ENCODE data around the gene CKB.
"Not testable (repeated sequence)": the region's sequence is repeated elsewhere in the genome, so short reads cannot be mapped to it uniquely, and the experiment has no call there.

Gene CKB

GRCh38 chr14:103526247-103526913, 3.8 kb upstream of the CKB start:
- no peak for DNase-seq (ENCODE audit: low spot score)

GRCh38 chr14:103525430-103526246, 3.0 kb upstream of the CKB start:
- DNase-seq (ENCODE audit: low spot score), result not testable (repeated sequence)

GRCh38 chr14:103524002-103524935, 1.6 kb upstream of the CKB start:
- DNase-seq (ENCODE audit: low spot score), result no peak

- DNase-seq (ENCODE audit: low spot score), result no peak
These were observed 935 bp upstream of the CKB start for GRCh38 chr14:103523575-103523954.

- DNase-seq (ENCODE audit: low spot score), result no peak
These were observed 573 bp downstream of the CKB start for GRCh38 chr14:103521951-103522563.

- peak; percentile 28 for DNase-seq (ENCODE audit: low spot score)
These were observed 1.1 kb downstream of the CKB start for GRCh38 chr14:103521438-103521950.

- DNase-seq (ENCODE audit: low spot score), result peak; percentile 84
These were observed 1.8 kb downstream of the CKB start for GRCh38 chr14:103520657-103521437.

- DNase-seq (ENCODE audit: low spot score), result no peak
These were observed 2.4 kb downstream of the CKB start for GRCh38 chr14:103520269-103520656.

GRCh38 chr14:103519837-103520212, 2.8 kb downstream of the CKB start:
- DNase-seq (ENCODE audit: low spot score), result no peak

GRCh38 chr14:103519043-103519836, 3.4 kb downstream of the CKB start:
- DNase-seq (ENCODE audit: low spot score), result no peak

- peak; percentile 50 for DNase-seq (ENCODE audit: low spot score)
These were observed 4.1 kb downstream of the CKB start for GRCh38 chr14:103518422-103519042.

- DNase-seq (ENCODE audit: low spot score), result no peak
These were observed 4.8 kb downstream of the CKB start for GRCh38 chr14:103517721-103518421.

GRCh38 chr14:103517174-103517566, 5.5 kb downstream of the CKB start:
- DNase-seq (ENCODE audit: low spot score), result no peak

- DNase-seq (ENCODE audit: low spot score), result no peak
These were observed 6.0 kb downstream of the CKB start for GRCh38 chr14:103516426-103517173.

- DNase-seq (ENCODE audit: low spot score), result no peak
These were observed 7.8 kb downstream of the CKB start for GRCh38 chr14:103514596-103515421.

GRCh38 chr14:103512701-103513611, 9.7 kb downstream of the CKB start:
- no peak for DNase-seq (ENCODE audit: low spot score)
